OCI-LY7 (cell line): ENCODE measurements around the gene GALNTL6. TPM values are rescaled to one million over a fixed set of nuclear protein-coding genes. Genes with fewer than 3 reads are reported as not detected.

Source experiments
- BruUV-seq: library from RNA; stranded (reverse); fragments of 400-500 nt; replicated peaks from 2 replicates; lab custom pipeline; 2021; lab: Mats Ljungman, UMichigan
- CTCF ChIA-PET: fragments of 300-600 bp; sonication (Branson Sonifier 250); formaldehyde crosslinking; loops from one replicate; lab custom pipeline; 2022; ENCODE audit warnings: antibody characterized with exemption; ENCODE audit not compliant: unreplicated experiment; lab: Charles Lee
- POLR2A ChIA-PET: fragments of 300-600 bp; sonication (Branson Sonifier 250); formaldehyde crosslinking; loops from one replicate; lab custom pipeline; 2022; ENCODE audit warnings: antibody characterized with exemption; lab: Charles Lee
- DNase-seq: peaks from one replicate; pipeline ENCODE4 v3.0.0-alpha.2; 2015; ENCODE audit warnings: low spot score
- H2AFZ ChIP-seq: fragments of 200-600 bp; sonication (generic), shearing (Covaris generic); 2 replicates; pipeline ENCODE4 v1.6.1; 2014; ENCODE audit warnings: mild to moderate bottlenecking, antibody characterized with exemption, low read length, moderate library complexity
- H3K27ac ChIP-seq: fragments of 200-600 bp; sonication (generic); 2 replicates; pipeline ENCODE4 v1.5.1; 2014; ENCODE audit warnings: mixed run types, low read depth, mild to moderate bottlenecking, moderate library complexity, low read length, inconsistent platforms; ENCODE audit not compliant: poor library complexity, severe bottlenecking
- H3K36me3 ChIP-seq: fragments of 200-600 bp; sonication (generic); 2 replicates; pipeline ENCODE4 v1.6.1; 2014; ENCODE audit warnings: mild to moderate bottlenecking, antibody characterized with exemption, low read length, moderate library complexity, mixed read lengths; ENCODE audit not compliant: insufficient read depth
- H3K4me1 ChIP-seq: fragments of 200-600 bp; sonication (generic); 2 replicates; pipeline ENCODE4 v1.5.1; 2014; ENCODE audit warnings: mild to moderate bottlenecking, low read length; ENCODE audit not compliant: insufficient read depth, poor library complexity, severe bottlenecking
- H3K4me2 ChIP-seq: fragments of 200-600 bp; sonication (generic); 2 replicates; pipeline ENCODE4 v1.6.1; 2014; ENCODE audit warnings: mild to moderate bottlenecking, low read length
- H3K4me3 ChIP-seq: fragments of 200-600 bp; sonication (generic); 2 replicates; pipeline ENCODE4 v1.5.1; 2014; ENCODE audit warnings: mild to moderate bottlenecking, low read depth, low read length; ENCODE audit not compliant: poor library complexity, severe bottlenecking
- H3K79me2 ChIP-seq: fragments of 200-600 bp; sonication (generic); 2 replicates; pipeline ENCODE4 v1.6.1; 2016; ENCODE audit warnings: low read depth, mild to moderate bottlenecking, low read length, moderate library complexity, mixed read lengths; ENCODE audit not compliant: insufficient read depth
- H3K9me2 ChIP-seq: fragments of 200-600 bp; sonication (generic); 2 replicates; pipeline ENCODE4 v1.6.1; 2016; ENCODE audit warnings: mild to moderate bottlenecking, low read length, mixed read lengths; ENCODE audit not compliant: insufficient read depth
- H3K9me3 ChIP-seq: fragments of 200-600 bp; sonication (generic); 2 replicates; pipeline ENCODE4 v1.6.1; 2014; ENCODE audit warnings: mild to moderate bottlenecking, mixed run types, low read length, mixed read lengths
- H4K20me1 ChIP-seq: fragments of 200-600 bp; sonication (generic); 2 replicates; pipeline ENCODE4 v1.6.1; 2014; ENCODE audit warnings: mild to moderate bottlenecking, antibody characterized with exemption, low read length, moderate library complexity, mixed read lengths; ENCODE audit not compliant: insufficient read depth
- EZH2phosphoT487 ChIP-seq: fragments of 200-600 bp; sonication (generic); IDR thresholded peaks from 2 replicates; pipeline ENCODE4 v1.6.1; 2018; ENCODE audit warnings: low read depth, borderline replicate concordance, mild to moderate bottlenecking, mixed run types, antibody characterized with exemption, low read length, moderate library complexity, mixed read lengths
- intact Hi-C: fragments of 100-400 bp; cut with micrococcal nuclease; formaldehyde crosslinking; loops from one replicate; pipeline ENCODE4 v1.10.0; 2022; ENCODE audit not compliant: unreplicated experiment
- total RNA-seq, 2 experiments: library from RNA; depleted of rRNA in 1 of 2; stranded (reverse); fragments of >200 nt in 1 of 2; shearing (Covaris generic) in 1 of 2; gene quantifications; 2 replicates each; pipeline ENCODE4 v1.2.3, GENCODE V29; 2014 to 2022
- TF ChIP-seq, protein P1 (sequence below): fragments of 200-600 bp; sonication (generic); conservative IDR thresholded peaks from 2 replicates; pipeline ENCODE4 v1.5.1; 2014; ENCODE audit warnings: mild to moderate bottlenecking, antibody characterized with exemption, low read length, moderate library complexity, mixed read lengths

The GALNTL6 gene
- total RNA-seq, 2 experiments from 2014 or later: not detected

DNA sequence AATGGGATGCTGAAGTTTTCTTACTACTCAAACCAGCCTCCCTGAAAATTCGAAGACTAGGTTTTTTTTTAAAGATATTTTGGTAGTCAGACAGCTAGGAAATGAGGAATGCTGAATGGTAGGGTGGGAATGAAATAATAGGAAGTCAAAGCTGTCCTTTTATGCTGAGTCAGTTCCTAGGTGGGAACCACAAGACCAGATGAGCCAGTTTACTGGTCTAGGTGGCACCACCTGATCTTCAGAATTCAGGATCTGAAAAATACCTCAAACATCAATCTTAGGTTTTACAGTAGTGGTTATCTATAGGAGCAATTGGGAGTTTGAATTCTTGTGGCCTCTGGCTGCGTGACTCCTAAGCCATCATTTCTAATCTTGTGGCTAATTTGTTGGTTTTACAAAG, 1172.3 kb downstream of the GALNTL6 start:
- POLR2A ChIA-PET: no interaction called here
- no peaks in the 10 kb centered on the region for H3K79me2 ChIP-seq
- intact Hi-C loops: no loop called here
- no peak overlapping the region for H3K4me2 ChIP-seq
- H3K4me1 ChIP-seq: no peaks in the 10 kb centered on the region
- H3K27ac ChIP-seq: no peak overlapping the region
- H4K20me1 ChIP-seq: no peaks in the 10 kb centered on the region
- H3K36me3 ChIP-seq: no peaks in the 10 kb centered on the region
- no peaks in the 10 kb centered on the region for H3K9me2 ChIP-seq
- CTCF ChIA-PET: no interaction called here
- no peaks in the 10 kb centered on the region for H3K9me3 ChIP-seq
- no peak overlapping the region for H3K4me3 ChIP-seq
- no TSS peak for BruUV-seq
- DNase-seq: no peak
- TF ChIP-seq, protein P1, sequence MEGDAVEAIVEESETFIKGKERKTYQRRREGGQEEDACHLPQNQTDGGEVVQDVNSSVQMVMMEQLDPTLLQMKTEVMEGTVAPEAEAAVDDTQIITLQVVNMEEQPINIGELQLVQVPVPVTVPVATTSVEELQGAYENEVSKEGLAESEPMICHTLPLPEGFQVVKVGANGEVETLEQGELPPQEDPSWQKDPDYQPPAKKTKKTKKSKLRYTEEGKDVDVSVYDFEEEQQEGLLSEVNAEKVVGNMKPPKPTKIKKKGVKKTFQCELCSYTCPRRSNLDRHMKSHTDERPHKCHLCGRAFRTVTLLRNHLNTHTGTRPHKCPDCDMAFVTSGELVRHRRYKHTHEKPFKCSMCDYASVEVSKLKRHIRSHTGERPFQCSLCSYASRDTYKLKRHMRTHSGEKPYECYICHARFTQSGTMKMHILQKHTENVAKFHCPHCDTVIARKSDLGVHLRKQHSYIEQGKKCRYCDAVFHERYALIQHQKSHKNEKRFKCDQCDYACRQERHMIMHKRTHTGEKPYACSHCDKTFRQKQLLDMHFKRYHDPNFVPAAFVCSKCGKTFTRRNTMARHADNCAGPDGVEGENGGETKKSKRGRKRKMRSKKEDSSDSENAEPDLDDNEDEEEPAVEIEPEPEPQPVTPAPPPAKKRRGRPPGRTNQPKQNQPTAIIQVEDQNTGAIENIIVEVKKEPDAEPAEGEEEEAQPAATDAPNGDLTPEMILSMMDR: no peak
- no peak for TF ChIP-seq EZH2phosphoT487
- H2AFZ ChIP-seq: no peak overlapping the region

DNA sequence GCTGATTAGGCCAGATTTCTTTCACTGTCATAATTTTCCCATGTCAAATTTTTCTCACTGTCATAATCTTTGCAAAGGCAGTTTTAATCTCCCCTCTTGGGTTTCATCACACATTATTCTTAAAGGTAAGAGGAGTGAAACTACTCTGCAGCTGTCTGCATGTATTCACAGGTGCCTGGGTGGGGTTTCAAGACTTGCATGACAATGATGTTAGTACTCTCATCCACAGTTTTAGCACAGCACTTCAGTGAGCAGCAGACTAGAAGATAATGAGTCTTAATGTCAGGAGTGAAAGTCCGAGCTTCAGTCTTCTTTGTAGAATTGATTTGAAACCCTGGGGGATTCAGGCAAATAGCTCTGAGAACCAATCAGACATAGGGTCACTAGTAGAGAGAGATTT, 1172.9 kb downstream of the GALNTL6 start:
- DNase-seq: no peak
- H4K20me1 ChIP-seq: no peaks in the 10 kb centered on the region
- H3K79me2 ChIP-seq: no peaks in the 10 kb centered on the region
- ChIA-PET POLR2A (interaction anchor here (0.6 kb wide), 1 partner anchor 171 kb away, joined by 3 read pairs; no protein-coding TSS in a partner anchor), CTCF (no interaction called here)
- no peaks in the 10 kb centered on the region for H3K9me3 ChIP-seq
- BruUV-seq: no TSS peak
- TF ChIP-seq EZH2phosphoT487: no peak
- TF ChIP-seq, protein P1: no peak
- intact Hi-C loops: no loop called here
- no peak overlapping the region for H3K4me2 ChIP-seq
- H3K27ac ChIP-seq: no peak overlapping the region
- H3K4me1 ChIP-seq: no peaks in the 10 kb centered on the region
- no peak overlapping the region for H2AFZ ChIP-seq
- H3K4me3 ChIP-seq: no peak overlapping the region
- no peaks in the 10 kb centered on the region for H3K9me2 ChIP-seq
- H3K36me3 ChIP-seq: no peaks in the 10 kb centered on the region

DNA sequence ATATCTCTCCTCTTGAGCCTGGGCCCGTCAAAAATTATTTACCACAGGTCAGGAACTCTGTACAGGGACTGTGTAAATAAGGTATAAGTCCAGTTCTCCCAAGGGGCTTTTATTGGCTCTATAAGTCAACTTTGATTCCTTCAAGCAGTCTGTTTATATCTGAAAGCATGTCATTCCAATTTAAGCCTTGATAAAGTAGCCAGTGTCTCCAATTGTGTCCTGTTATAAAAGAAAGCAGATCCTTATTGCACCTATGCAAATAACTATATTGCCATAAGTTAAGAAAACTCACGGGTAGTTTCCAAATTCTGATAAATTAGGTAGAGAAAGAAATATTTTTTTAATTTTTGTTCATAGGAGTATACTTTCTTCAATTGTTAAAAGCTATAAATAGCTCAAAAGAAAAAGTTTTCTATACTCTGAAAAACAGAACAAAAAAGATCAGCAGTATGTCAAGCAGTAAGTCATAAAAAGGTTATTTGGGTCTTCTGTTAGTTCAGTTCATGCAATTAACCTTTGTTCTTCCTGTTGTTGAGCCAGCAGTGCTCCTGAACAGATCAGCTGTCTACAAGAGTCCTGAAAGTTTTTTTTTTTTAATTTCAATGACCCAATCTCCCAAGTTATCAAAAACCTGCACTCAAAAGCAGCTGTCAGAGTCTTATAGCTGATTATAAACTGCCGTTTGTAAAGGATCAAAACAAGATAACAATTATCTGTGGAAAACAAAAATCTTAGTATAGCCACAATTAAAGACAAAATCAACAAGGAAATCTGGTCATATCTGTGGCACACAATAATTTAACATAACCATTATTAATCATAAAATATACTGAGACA, 1177.0 kb downstream of the GALNTL6 start:
- ChIA-PET POLR2A (interaction anchor here (0.6 kb wide), 1 partner anchor 95 kb away, joined by 3 read pairs; no protein-coding TSS in a partner anchor), CTCF (no interaction called here)
- Histone ChIP-seq H2AFZ (no peak overlapping the region), H3K79me2 (no peaks in the 10 kb centered on the region), H3K36me3 (no peaks in the 10 kb centered on the region), H3K4me2 (no peak overlapping the region), H3K27ac (no peak overlapping the region), H3K4me3 (no peak overlapping the region), H3K4me1 (no peaks in the 10 kb centered on the region), H3K9me2 (no peaks in the 10 kb centered on the region), H3K9me3 (no peaks in the 10 kb centered on the region), H4K20me1 (no peaks in the 10 kb centered on the region)
- TF ChIP-seq, protein P1: no peak
- TF ChIP-seq EZH2phosphoT487: no peak
- no peak for DNase-seq
- intact Hi-C loops: no loop called here
- BruUV-seq: no TSS peak
